ENCODE results near the gene PACRG.

DNA sequence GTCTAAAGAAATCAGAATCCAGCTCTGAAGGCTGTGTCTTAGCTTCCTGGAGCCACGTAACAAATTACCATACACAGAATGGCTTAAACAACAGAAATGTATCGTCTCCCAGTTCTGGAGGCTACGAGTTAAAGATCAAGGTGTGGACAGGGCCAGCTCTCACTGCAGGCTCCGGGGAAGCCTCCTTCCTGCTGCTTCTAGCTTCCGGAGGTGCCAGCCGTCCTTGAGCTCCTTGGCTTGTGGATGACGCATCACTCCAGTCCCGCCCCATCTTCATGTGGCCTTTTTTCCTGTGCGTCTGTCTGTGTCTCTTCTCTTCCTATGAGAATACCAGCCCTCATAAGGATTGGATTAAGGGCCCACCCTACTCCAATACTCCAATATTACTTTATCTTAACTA is 367.6 kb downstream of the PACRG start:
- TF ChIP-seq CTCF (IDR thresholded peaks at IDR 0.05; ENCODE audit: low read depth, low read length, missing input control) (no peak), RXRA (IDR thresholded peaks at IDR 0.05) (no peak), TAF1 (conservative IDR thresholded peaks at IDR 0.05) (no peak), HNF4G (IDR thresholded peaks at IDR 0.05) (no peak), REST (IDR thresholded peaks at IDR 0.05) (no peak)
